Measurements from ENCODE around the gene KSR2. TPM values are rescaled to one million over a fixed set of nuclear protein-coding genes. Genes with fewer than 3 reads are reported as not detected.

KSR2 gene
- total and polyA plus RNA-seq, 2 of the 4 experiments (the other 2 are of a cell fraction), result not detected

DNA sequence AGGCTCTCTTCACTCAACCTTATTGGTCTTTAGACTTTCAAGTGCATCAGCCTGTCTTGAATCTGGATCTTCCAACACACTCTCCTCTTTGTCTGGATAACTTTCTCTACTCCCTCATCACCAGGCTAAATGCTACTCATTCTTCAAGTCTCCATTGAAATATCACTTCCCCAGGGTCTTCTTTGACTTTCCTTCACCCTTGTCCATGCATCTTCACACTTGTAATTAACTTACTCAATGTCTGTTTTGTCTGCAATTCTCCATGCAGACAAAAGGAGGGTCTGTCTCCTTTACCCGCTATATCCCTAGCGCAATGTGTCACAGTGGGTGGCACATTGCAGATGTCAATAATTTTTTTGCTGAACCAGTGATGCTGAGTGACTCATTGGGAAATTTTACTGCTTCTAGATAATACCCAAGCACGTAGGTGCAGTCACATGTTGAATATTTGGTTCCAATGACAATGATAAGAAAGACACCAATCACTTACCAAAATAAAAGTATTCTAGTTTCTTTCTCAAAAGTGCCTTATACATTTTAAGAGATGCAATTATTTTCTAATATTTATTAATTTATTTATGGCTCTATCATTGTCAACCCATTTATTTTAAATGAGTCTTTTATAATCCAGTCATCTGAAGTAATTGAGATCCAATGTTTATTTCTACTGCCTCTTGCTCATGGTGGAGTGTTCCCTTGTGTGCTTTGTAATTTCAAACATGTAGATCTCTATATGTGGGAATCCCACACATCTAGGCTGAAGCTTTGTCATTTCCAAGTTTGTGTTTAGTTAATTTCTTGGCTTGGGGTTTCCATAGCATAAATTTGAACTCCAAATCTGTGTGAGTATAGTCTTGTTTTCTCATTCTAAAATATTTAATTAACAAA is 26.0 kb upstream of the KSR2 start (continued):
- no peak for TF ChIP-seq RAD21 (IDR thresholded peaks at IDR 0.05; ENCODE audit: low read length)

DNA sequence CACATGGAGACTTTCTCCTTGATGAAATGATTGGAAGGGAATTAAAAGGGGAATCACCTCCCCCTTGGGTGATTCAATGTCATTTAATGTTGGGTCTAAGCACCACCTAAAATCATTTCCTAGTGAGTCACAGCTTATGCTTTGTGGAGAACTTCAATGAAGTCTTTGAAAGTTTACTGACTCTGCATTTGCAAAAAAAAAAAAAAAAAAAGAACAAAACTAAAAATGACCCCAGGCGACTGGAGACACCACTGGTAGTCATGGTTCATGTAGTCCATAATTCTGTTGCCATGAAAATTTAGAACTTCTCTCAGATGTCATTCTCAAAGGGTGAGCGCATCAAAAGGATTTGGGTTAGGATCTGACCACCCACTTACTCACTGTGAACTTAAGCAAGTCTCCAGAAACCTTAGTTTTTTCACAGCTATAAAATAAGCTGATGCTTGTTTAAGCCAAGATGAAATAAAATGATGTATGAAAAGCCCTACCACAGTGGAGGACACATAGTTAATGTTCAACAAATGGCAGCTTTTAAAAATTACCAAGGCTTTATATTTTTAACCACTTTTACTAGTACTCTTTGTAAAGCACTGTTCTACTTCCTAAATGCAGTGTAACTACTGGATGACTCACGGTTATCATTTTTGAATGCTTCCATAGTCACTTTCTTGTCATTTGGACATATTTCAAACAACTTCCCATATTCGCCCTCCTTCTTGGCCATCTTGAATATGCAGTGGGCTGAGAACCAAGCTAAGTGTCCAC is 18.1 kb upstream of the KSR2 start:
- Histone ChIP-seq H4K20me1 (ENCODE audit: insufficient read depth, low read length) (no peaks in the 10 kb centered on the region), H3K4me3 (ENCODE audit: insufficient read depth, low read depth, low read length) (no peak overlapping the region), H2AK5ac (ENCODE audit: low read depth, low read length) (no peak overlapping the region), H3K27ac (ENCODE audit: insufficient read depth, low read length) (no peak overlapping the region), H3K56ac (ENCODE audit: extremely low read depth, insufficient read depth, low read length) (no peak overlapping the region), H3K4me2 (ENCODE audit: low read depth, low read length) (no peak overlapping the region; the same call in 1 of the 2 replicates), H2BK5ac (ENCODE audit: low read depth, low read length, poor library complexity, severe bottlenecking) (no peak overlapping the region), H3K18ac (ENCODE audit: low read depth, low read length) (no peak overlapping the region), H3K14ac (replicated peaks; ENCODE audit: low read depth, low read length) (no peak overlapping the region), H4K5ac (ENCODE audit: low read depth, low read length) (no peak overlapping the region), H2BK20ac (ENCODE audit: low read depth, low read length) (no peak overlapping the region), H2AK9ac (replicated peaks; ENCODE audit: low read depth, low read length, poor library complexity) (no peak overlapping the region), H2AFZ (replicated peaks; ENCODE audit: low read length, poor library complexity) (no peak overlapping the region), H2BK15ac (ENCODE audit: low read depth, low read length) (no peak overlapping the region), H3K9me3 (ENCODE audit: control insufficient read depth, insufficient read depth, low read length) (no peaks in the 10 kb centered on the region), H3K9ac (ENCODE audit: low read depth, low read length) (no peak overlapping the region), H3K9me1 (ENCODE audit: insufficient read depth, low read length) (no peaks in the 10 kb centered on the region), H4K91ac (ENCODE audit: insufficient read depth, low read depth, low read length) (no peak overlapping the region), H3K36me3 (ENCODE audit: control insufficient read depth, insufficient read depth, low read length) (no peaks in the 10 kb centered on the region), H4K8ac (ENCODE audit: low read depth in 2 of 2, low read length in 2 of 2) (no peak overlapping the region), H3K4me1 (ENCODE audit: control insufficient read depth, insufficient read depth, low read length) (no peaks in the 10 kb centered on the region), H3K27me3 (ENCODE audit: control insufficient read depth, insufficient read depth, low read length) (no peaks in the 10 kb centered on the region), H3K79me1 (ENCODE audit: low read depth in 1 of 2, low read length in 2 of 2) (no peaks in the 10 kb centered on the region), H3K23ac (ENCODE audit: low read depth, low read length) (no peak overlapping the region), H2BK120ac (ENCODE audit: low read depth, low read length) (no peak overlapping the region), H3K4ac (ENCODE audit: low read depth, low read length) (no peak overlapping the region)
- ATAC-seq (ENCODE audit: low read depth), result no peak
- peak; percentile 17 for DNase-seq
- ChIA-PET POLR2A (ENCODE audit: unreplicated experiment) (interaction anchor here (0.6 kb wide), 2 partner anchors 9 to 27 kb away, joined by 4 to 7 read pairs; no protein-coding TSS in a partner anchor), CTCF (no interaction called here)
- BruUV-seq (replicated peaks), result no TSS peak
- intact Hi-C loops (cut with micrococcal nuclease), result no loop called here
- WGBS, 2 experiments (ENCODE audit: extremely low coverage in 2 of 2, insufficient read length in 1 of 2), result no CpG with 5 or more reads among the region's 4 CpGs
- in situ Hi-C loops (cut with MboI; ENCODE audit: low sequenced_read_pairs), result no loop called here
- dilution Hi-C loops (cut with HindIII; ENCODE audit: low sequenced_read_pairs, unreplicated experiment), result no loop called here
- TF ChIP-seq SMC3 (IDR thresholded peaks at IDR 0.05; ENCODE audit: low read depth, low read length), result no peak
- TF ChIP-seq MAFK (IDR thresholded peaks at IDR 0.05; ENCODE audit: low read depth, low read length), result no peak
- no peak for TF ChIP-seq FOS (IDR thresholded peaks at IDR 0.05; ENCODE audit: low read depth, low read length)
- TF ChIP-seq POLR2A (IDR thresholded peaks at IDR 0.05; ENCODE audit: low read depth, low read length), result no peak
- TF ChIP-seq NFE2L2 (IDR thresholded peaks at IDR 0.05; ENCODE audit: low read depth, low read length), result no peak
- no peak for TF ChIP-seq MXI1 (IDR thresholded peaks at IDR 0.05; ENCODE audit: borderline replicate concordance, low read depth, low read length)
- no peak for TF ChIP-seq RCOR1 (IDR thresholded peaks at IDR 0.05; ENCODE audit: insufficient replicate concordance, low read length)
- TF ChIP-seq, protein P1, sequence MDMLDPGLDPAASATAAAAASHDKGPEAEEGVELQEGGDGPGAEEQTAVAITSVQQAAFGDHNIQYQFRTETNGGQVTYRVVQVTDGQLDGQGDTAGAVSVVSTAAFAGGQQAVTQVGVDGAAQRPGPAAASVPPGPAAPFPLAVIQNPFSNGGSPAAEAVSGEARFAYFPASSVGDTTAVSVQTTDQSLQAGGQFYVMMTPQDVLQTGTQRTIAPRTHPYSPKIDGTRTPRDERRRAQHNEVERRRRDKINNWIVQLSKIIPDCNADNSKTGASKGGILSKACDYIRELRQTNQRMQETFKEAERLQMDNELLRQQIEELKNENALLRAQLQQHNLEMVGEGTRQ (IDR thresholded peaks at IDR 0.05; ENCODE audit: low read depth, low read length), result no peak
- TF ChIP-seq CEBPB (IDR thresholded peaks at IDR 0.05; ENCODE audit: low read depth, low read length), result no peak
- no peak for TF ChIP-seq BHLHE40 (IDR thresholded peaks at IDR 0.05; ENCODE audit: low read depth, low read length)
- no peak for TF ChIP-seq RFX5 (IDR thresholded peaks at IDR 0.05; ENCODE audit: low read depth, low read length)
- no peak for TF ChIP-seq MAZ (IDR thresholded peaks at IDR 0.05; ENCODE audit: borderline replicate concordance, low read depth, low read length)

Data from IMR-90 (cell line).